Measurements from ENCODE around the gene MPLKIP. TPM values are rescaled to one million over a fixed set of nuclear protein-coding genes. Genes with fewer than 3 reads are reported as not detected.

The MPLKIP gene
- 7.9 and 24.2 TPM in 2 replicates for total RNA-seq

GRCh38 chr7:40134428-40135316 lies at the start of gene MPLKIP, which contains the start of gene SUGCT:
Gene MPLKIP, minus strand, starts transcription at chr7:40134622. Its CDS starts 55 bp downstream, at chr7:40134567.
Gene SUGCT, plus strand, starts transcription at chr7:40135005.

Other genes starting within 250 kb of the MPLKIP start
- gene CDK13, start 184.4 kb downstream of the MPLKIP start, total RNA-seq, result 63.1 and 95.3 TPM in 2 replicates
- 9.0 and 17.8 TPM in 2 replicates for gene SUGCT, start 383 bp upstream of the MPLKIP start, total RNA-seq